ENCODE measurements around the gene IYD. TPM values are rescaled to one million over a fixed set of nuclear protein-coding genes. Genes with fewer than 3 reads are reported as not detected.

The IYD gene
- total and polyA plus RNA-seq, 9 donors = not detected

DNA sequence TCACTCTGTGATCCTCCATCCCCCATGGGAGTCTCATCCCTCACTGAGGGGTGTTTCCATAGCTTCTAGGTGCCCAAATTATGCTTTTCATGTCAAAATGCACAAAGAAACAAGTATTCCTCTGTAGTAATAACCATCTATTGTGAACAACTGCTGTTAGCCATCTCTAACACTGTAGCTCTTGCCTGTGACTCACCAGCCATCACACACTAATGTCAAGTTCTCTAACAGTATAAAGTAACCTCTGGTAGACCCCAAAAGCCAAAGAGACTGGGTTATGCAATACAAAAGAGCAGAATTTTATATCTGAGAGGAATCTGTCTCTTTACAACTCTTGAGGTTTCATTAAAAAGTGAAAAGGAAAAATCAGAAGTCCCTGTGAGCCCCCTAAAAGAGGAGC lies 25.4 kb upstream of the IYD start:
- no peaks in the 10 kb centered on the region for H3K9me3 ChIP-seq
- H3K4me3 ChIP-seq = no peak overlapping the region
- DNase-seq = no peak
- no peaks in the 10 kb centered on the region for H3K36me3 ChIP-seq
- H3K27ac ChIP-seq = no peak overlapping the region
- TF ChIP-seq POLR2A (IDR thresholded peaks at IDR 0.05) (no peak), EP300 (IDR thresholded peaks at IDR 0.05) (no peak), CTCF (IDR thresholded peaks at IDR 0.05) (no peak)
- intact Hi-C loops (cut with DNase I) = no loop called here
- no peaks in the 10 kb centered on the region for H3K4me1 ChIP-seq (ENCODE audit: insufficient read depth)
- H3K27me3 ChIP-seq = no peaks in the 10 kb centered on the region

DNA sequence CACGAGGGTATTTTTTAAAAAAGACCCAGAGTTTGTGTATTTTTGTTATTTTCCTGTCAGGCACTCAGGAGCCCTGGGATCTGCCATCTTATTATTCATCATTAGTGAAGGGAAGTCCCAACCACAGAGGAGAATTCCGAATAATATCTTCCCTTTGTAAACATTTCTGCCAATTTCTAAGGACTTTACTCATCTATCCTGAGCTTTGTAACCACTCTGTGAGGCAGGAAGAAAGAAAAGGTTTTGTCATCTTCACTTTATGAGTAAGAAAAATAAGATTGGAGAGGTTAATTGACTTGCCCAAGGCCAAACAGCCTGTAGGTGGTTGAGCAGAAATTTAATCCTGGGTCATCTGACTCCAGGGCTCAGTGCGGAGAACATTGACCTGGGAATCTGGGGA lies 23.0 kb upstream of the IYD start:
- no peak for DNase-seq
- TF ChIP-seq EP300 (IDR thresholded peaks at IDR 0.05) (no peak), CTCF (IDR thresholded peaks at IDR 0.05) (no peak), POLR2A (IDR thresholded peaks at IDR 0.05) (no peak)
- no peaks in the 10 kb centered on the region for H3K4me1 ChIP-seq (ENCODE audit: insufficient read depth)
- intact Hi-C loops (cut with DNase I) = no loop called here
- no peaks in the 10 kb centered on the region for H3K36me3 ChIP-seq
- H3K27ac ChIP-seq = no peak overlapping the region
- H3K4me3 ChIP-seq = no peak overlapping the region
- H3K27me3 ChIP-seq = no peaks in the 10 kb centered on the region
- no peaks in the 10 kb centered on the region for H3K9me3 ChIP-seq
- 76 to 79% (median 78%) methylated on average over 3 of the region's 3 CpGs for WGBS, 3 donors

DNA sequence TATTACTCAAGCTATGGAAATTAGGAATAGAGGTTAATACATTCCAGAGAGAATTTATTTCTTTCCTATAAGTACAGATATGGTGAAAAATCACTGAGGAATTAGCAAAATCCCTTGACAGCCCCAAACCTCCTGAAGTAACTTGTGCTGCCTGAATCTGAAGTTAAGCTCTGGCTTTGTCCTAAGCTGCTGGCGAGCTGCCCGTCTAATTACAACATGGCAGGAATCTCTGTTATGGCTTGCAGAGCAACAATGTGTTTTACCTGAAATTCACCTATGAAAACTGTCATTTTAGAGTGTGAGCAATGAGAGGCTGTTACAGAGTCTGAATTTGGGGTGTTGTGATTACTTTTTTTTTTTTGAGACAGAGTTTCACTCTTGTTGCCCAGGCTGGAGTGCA lies 22.5 kb upstream of the IYD start:
- Histone ChIP-seq H3K36me3 (no peaks in the 10 kb centered on the region), H3K27ac (no peak overlapping the region), H3K27me3 (no peaks in the 10 kb centered on the region), H3K4me3 (no peak overlapping the region), H3K4me1 (ENCODE audit: insufficient read depth) (no peaks in the 10 kb centered on the region), H3K9me3 (no peaks in the 10 kb centered on the region)
- 75 to 85% (median 80%) methylated on average over 2 of the region's 2 CpGs for WGBS, 3 donors
- TF ChIP-seq CTCF (IDR thresholded peaks at IDR 0.05) = no peak
- no peak for TF ChIP-seq EP300 (IDR thresholded peaks at IDR 0.05)
- TF ChIP-seq POLR2A (IDR thresholded peaks at IDR 0.05) = no peak
- no peak for DNase-seq
- intact Hi-C loops (cut with DNase I) = no loop called here

DNA sequence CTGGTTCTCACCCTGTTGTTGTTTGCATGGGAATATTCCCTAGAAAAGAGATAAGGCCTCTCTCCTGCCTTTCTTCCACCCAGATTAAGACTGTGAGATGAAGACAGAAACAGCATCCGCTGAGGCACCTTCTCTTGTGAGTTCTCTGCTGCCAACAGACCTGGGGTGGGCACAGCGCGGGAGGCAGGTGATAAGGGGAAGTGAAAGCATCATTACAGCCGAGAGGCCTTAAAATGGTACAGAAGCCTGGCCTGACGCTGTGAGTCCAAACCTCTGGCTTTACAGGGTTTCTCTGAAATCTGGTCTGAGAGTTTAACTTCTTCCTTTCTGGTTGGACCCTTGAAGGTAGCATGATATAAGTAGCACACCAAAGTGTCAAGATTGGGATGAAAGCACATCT lies 21.0 kb upstream of the IYD start:
- intact Hi-C loops (cut with DNase I) = no loop called here
- Histone ChIP-seq H3K4me3 (no peak overlapping the region), H3K36me3 (no peaks in the 10 kb centered on the region), H3K9me3 (no peaks in the 10 kb centered on the region), H3K4me1 (ENCODE audit: insufficient read depth) (no peaks in the 10 kb centered on the region), H3K27ac (no peak overlapping the region), H3K27me3 (no peaks in the 10 kb centered on the region)
- WGBS, 3 donors = 89 to 97% (median 92%) methylated on average over 5 of the region's 5 CpGs
- no peak for TF ChIP-seq CTCF (IDR thresholded peaks at IDR 0.05)
- no peak for TF ChIP-seq EP300 (IDR thresholded peaks at IDR 0.05)
- no peak for TF ChIP-seq POLR2A (IDR thresholded peaks at IDR 0.05)
- no peak for DNase-seq

DNA sequence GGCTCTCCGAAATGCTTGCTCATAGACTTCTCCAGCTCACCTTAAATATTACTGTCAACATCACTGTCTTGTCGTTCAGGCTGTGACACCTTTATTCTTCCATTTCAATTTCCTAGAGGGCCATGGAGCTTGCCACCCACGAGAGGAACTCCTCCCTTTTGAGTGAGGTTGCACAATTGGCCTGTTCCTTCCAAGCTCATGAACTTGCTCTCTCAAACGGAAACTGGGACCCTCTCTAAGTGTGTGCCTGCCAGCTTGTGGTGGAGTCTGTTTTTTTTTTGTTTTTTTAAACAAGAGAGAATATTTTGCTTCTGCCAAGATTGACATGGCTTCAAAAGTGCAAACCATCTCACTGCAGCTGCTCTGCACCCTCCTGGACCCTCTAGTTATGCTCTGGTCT lies 19.3 kb upstream of the IYD start:
- TF ChIP-seq POLR2A (IDR thresholded peaks at IDR 0.05) (no peak), CTCF (IDR thresholded peaks at IDR 0.05) (no peak), EP300 (IDR thresholded peaks at IDR 0.05) (no peak)
- Histone ChIP-seq H3K4me1 (ENCODE audit: insufficient read depth) (no peaks in the 10 kb centered on the region), H3K36me3 (no peaks in the 10 kb centered on the region), H3K9me3 (no peaks in the 10 kb centered on the region), H3K4me3 (no peak overlapping the region), H3K27ac (no peak overlapping the region), H3K27me3 (no peaks in the 10 kb centered on the region)
- DNase-seq = no peak
- intact Hi-C loops (cut with DNase I) = no loop called here
- whole genome bisulfite sequencing, 3 donors = 62 to 71% (median 64%) methylated on average over 4 of the region's 4 CpGs

All from ovary (tissue), 9 donors.